Endothelial cell of umbilical vein (primary cell): ENCODE results near the gene SCGB1C1. TPM values are rescaled to one million over a fixed set of nuclear protein-coding genes. Genes with fewer than 3 reads are reported as not detected.

Experiments
- BruUV-seq: library from RNA; stranded (reverse); fragments of 400-500 nt; replicated peaks from 2 replicates; lab custom pipeline; 2021; lab: Mats Ljungman, UMichigan
- CTCF ChIA-PET: fragments of 300-600, 350-600 bp; sonication (Branson Sonifier 250); formaldehyde crosslinking; loops from one replicate; lab custom pipeline; 2021; ENCODE audit warnings: antibody characterized with exemption, inconsistent platforms; lab: Charles Lee
- POLR2A ChIA-PET: fragments of 300-600, 350-600 bp; sonication (Branson Sonifier 250); formaldehyde crosslinking; loops from one replicate; lab custom pipeline; 2021; ENCODE audit warnings: antibody characterized with exemption, inconsistent platforms; lab: Charles Lee
- DNase-seq: peaks from one replicate; pipeline ENCODE4 v3.0.0-alpha.2; 2011; ENCODE audit warnings: low read depth, low spot score
- FAIRE-seq: peaks from 2 replicates; lab custom pipeline; 2011; peaks lifted over from hg19 to GRCh38; lab: Jason Lieb, UNC
- H2AFZ ChIP-seq: 2 replicates; pipeline ENCODE4 v1.6.0; 2012; ENCODE audit warnings: low read depth, low read length, control low read depth, inconsistent platforms
- H3K27ac ChIP-seq: 2 replicates; pipeline ENCODE4 v1.5.1; 2011; ENCODE audit warnings: low read depth, mild to moderate bottlenecking, control low read depth, low read length, moderate library complexity; ENCODE audit not compliant: insufficient read depth
- H3K27me3 ChIP-seq, 2 experiments: 2 replicates each; pipeline versions ENCODE4 v1.6.0 to v1.6.1; 2011; ENCODE audit warnings: low read length in 2 of 2, mixed read lengths in 1 of 2; ENCODE audit not compliant: control insufficient read depth in 2 of 2, insufficient read depth in 2 of 2
- H3K36me3 ChIP-seq, 2 experiments: 2 replicates in 1 of 2; 3 replicates in 1 of 2; pipeline ENCODE4 v1.5.1; 2011; ENCODE audit warnings: low read length in 2 of 2, mild to moderate bottlenecking in 1 of 2, moderate library complexity in 1 of 2; ENCODE audit not compliant: control insufficient read depth in 2 of 2, insufficient read depth in 2 of 2; ENCODE audit errors: extremely low read depth in 1 of 2
- H3K4me1 ChIP-seq: 3 replicates; pipeline ENCODE4 v1.5.1; 2011; ENCODE audit warnings: mild to moderate bottlenecking, low read length; ENCODE audit not compliant: control insufficient read depth, insufficient read depth; ENCODE audit errors: extremely low read depth
- H3K4me2 ChIP-seq: 2 replicates; pipeline ENCODE4 v1.6.1; 2011; ENCODE audit warnings: low read length, control low read depth, mixed read lengths; ENCODE audit not compliant: insufficient read depth
- H3K4me3 ChIP-seq, 3 experiments: fragments of 200-600 bp in 1 of 3; sonication (generic), shearing (Covaris generic) in 1 of 3; replicated peaks in 1 of 3; 2 replicates each; pipeline ENCODE4 v1.5.1; 2011 to 2016; ENCODE audit warnings: control low read depth in 3 of 3, low read length in 3 of 3, mild to moderate bottlenecking in 2 of 3, inconsistent platforms in 1 of 3, low read depth in 1 of 3, moderate library complexity in 1 of 3; ENCODE audit not compliant: insufficient read depth in 1 of 3
- H3K79me2 ChIP-seq: 2 replicates; pipeline ENCODE4 v1.6.0; 2012; ENCODE audit warnings: low read length, inconsistent platforms; ENCODE audit not compliant: control insufficient read depth, insufficient read depth
- H3K9ac ChIP-seq: replicated peaks from 2 replicates; pipeline ENCODE3; 2011; ENCODE audit warnings: low read length, control low read depth; ENCODE audit not compliant: insufficient read depth; ENCODE audit errors: extremely low read depth
- H3K9me1 ChIP-seq: replicated peaks from 3 replicates; pipeline ENCODE4 v1.6.0; 2011; ENCODE audit warnings: mild to moderate bottlenecking, low read length; ENCODE audit not compliant: control insufficient read depth, insufficient read depth; ENCODE audit errors: extremely low read depth
- H3K9me3 ChIP-seq: replicated peaks from 2 replicates; pipeline ENCODE4 v1.5.1; 2012; ENCODE audit warnings: low read length, inconsistent platforms; ENCODE audit not compliant: control insufficient read depth, insufficient read depth
- H4K20me1 ChIP-seq: replicated peaks from 2 replicates; pipeline ENCODE3; 2011; ENCODE audit warnings: mild to moderate bottlenecking, low read length; ENCODE audit not compliant: control insufficient read depth, insufficient read depth; ENCODE audit errors: extremely low read depth
- CTCF ChIP-seq, 2 donors: IDR thresholded peaks; 1 replicate in 1 of 2; 2 replicates in 1 of 2; pipeline ENCODE4 v1.5.1; 2011; ENCODE audit warnings: low read length in 2 of 2, mild to moderate bottlenecking in 2 of 2, moderate library complexity in 2 of 2, control low read depth in 1 of 2, inconsistent platforms in 1 of 2, low read depth in 1 of 2; ENCODE audit not compliant: insufficient read depth in 1 of 2; ENCODE audit errors: extremely low read depth in 1 of 2
- EZH2 ChIP-seq: IDR thresholded peaks from 2 replicates; pipeline ENCODE4 v1.6.1; 2012; ENCODE audit warnings: borderline replicate concordance, low read depth, mild to moderate bottlenecking, moderate library complexity, low read length, inconsistent platforms; ENCODE audit not compliant: severe bottlenecking
- FOS ChIP-seq: IDR thresholded peaks from 2 replicates; pipeline ENCODE4 v1.6.1; 2011; ENCODE audit warnings: mild to moderate bottlenecking, low read length, moderate library complexity, borderline replicate concordance; ENCODE audit not compliant: insufficient read depth
- GATA2 ChIP-seq: IDR thresholded peaks from 2 replicates; pipeline ENCODE4 v1.7.0; 2011; ENCODE audit warnings: low read depth, mild to moderate bottlenecking, moderate library complexity, mixed read lengths, low read length; ENCODE audit not compliant: insufficient read length, insufficient read depth
- JUN ChIP-seq: IDR thresholded peaks from 2 replicates; pipeline ENCODE4 v1.6.1; 2011; ENCODE audit warnings: borderline replicate concordance, low read depth; ENCODE audit not compliant: insufficient read length, insufficient read depth
- MYC ChIP-seq: IDR thresholded peaks from one replicate; pipeline ENCODE4 v1.6.1; 2011; ENCODE audit warnings: mild to moderate bottlenecking, low read depth, low read length
- POLR2A ChIP-seq: IDR thresholded peaks from 2 replicates; pipeline ENCODE4 v1.6.1; 2012; ENCODE audit warnings: low read depth, mild to moderate bottlenecking, control low read depth, low read length
- POLR2AphosphoS5 ChIP-seq: IDR thresholded peaks from 2 replicates; pipeline ENCODE4 v1.6.1; 2012; ENCODE audit warnings: low read depth, mild to moderate bottlenecking, control low read depth, low read length, moderate library complexity; ENCODE audit not compliant: insufficient read depth
- dilution Hi-C: fragments of 300-500 bp; cut with MboI; formaldehyde crosslinking; loops from one replicate; pipeline ENCODE4 v1.15.0; 2019; ENCODE audit warnings: low sequenced_read_pairs; ENCODE audit not compliant: extremely low pct_ligation_motif_present
- intact Hi-C: fragments of 100-400 bp; cut with micrococcal nuclease; formaldehyde crosslinking; loops from one replicate; pipeline ENCODE4 v1.10.0; 2022
- polyA plus RNA-seq, 4 experiments: library from polyadenylated mRNA; depleted of rRNA in 3 of 4; stranded (reverse) in 3 of 4; unstranded in 1 of 4; fragments of >200 nt; gene quantifications; 2 replicates each; pipeline versions ENCODE4 v1.2.1 to v1.2.3, GENCODE V29; 2011 to 2012; ENCODE audit warnings: missing spikeins in 1 of 4
- total RNA-seq: library from RNA; stranded (reverse); gene quantifications from 2 replicates; pipeline ENCODE4 v1.2.3, GENCODE V29; 2021
- TF ChIP-seq, protein P1 (sequence below): IDR thresholded peaks from 2 replicates; pipeline ENCODE4 v1.6.1; 2011; ENCODE audit not compliant: insufficient read depth, insufficient read length

SCGB1C1 gene
- total and polyA plus RNA-seq, 2 donors (not counting 3 experiments of a cell fraction or from before 2014, with no cell fraction given), result not detected

- Histone ChIP-seq H3K36me3 (peaks cover 25 to 37% of the 10 kb centered on the region in 2 experiments), H3K4me2 (no peak overlapping the region), H2AFZ (no peak overlapping the region), H3K9me3 (no peaks in the 10 kb centered on the region), H3K27ac (no peak overlapping the region), H3K4me3 (no peak overlapping the region), H3K4me1 (peaks cover 1% of the 10 kb centered on the region), H3K9me1 (no peaks in the 10 kb centered on the region), H3K79me2 (peaks cover 10% of the 10 kb centered on the region), H3K27me3 (no peaks in the 10 kb centered on the region), H4K20me1 (no peaks in the 10 kb centered on the region), H3K9ac (no peak overlapping the region)
- CTCF ChIA-PET, result interaction anchor here (0.7 to 1.9 kb wide), 3 partner anchors 9 to 304 kb away, joined by 3 to 4 read pairs (median 3); no protein-coding TSS in a partner anchor
- FAIRE-seq (no peak), DNase-seq (no peak)
- dilution Hi-C loops (no loop called here), intact Hi-C loops (no loop called here)
- POLR2A ChIA-PET, result interaction anchor here (0.8 kb wide), 1 partner anchor 8 kb away, joined by 4 read pairs; the partner anchor contains the start of genes BET1L and RIC8A
- BruUV-seq, result no TSS peak
- TF ChIP-seq JUN (no peak), POLR2AphosphoS5 (peak; percentile 20), EZH2 (no peak)
Observed at GRCh38 chr11:215581-216037, 22.7 kb downstream of the SCGB1C1 start.

GRCh38 chr11:216081-216974 is 23.4 kb downstream of the SCGB1C1 start:
- no peaks in the 10 kb centered on the region for H4K20me1 ChIP-seq
- peaks cover 3% of the 10 kb centered on the region for H3K79me2 ChIP-seq
- no peak overlapping the region for H3K4me3 ChIP-seq
- FAIRE-seq, result no peak
- H3K9me3 ChIP-seq, result no peaks in the 10 kb centered on the region
- no TSS peak for BruUV-seq
- ChIA-PET CTCF (interaction anchor here (0.7 to 1.9 kb wide), 4 partner anchors 8 to 303 kb away, joined by 3 to 4 read pairs (median 3); no protein-coding TSS in a partner anchor), POLR2A (interaction anchor here (0.8 to 1.1 kb wide), 1 partner anchor 9 kb away, joined by 4 to 6 read pairs; the partner anchor contains the start of genes BET1L and RIC8A)
- no peak overlapping the region for H3K9ac ChIP-seq
- TF ChIP-seq JUN (no peak), FOS (no peak), MYC (no peak), CTCF (IDR thresholded peaks at IDR 0.05; ENCODE audit: extremely low read depth in 1 of 2, insufficient read depth in 1 of 2, low read depth in 1 of 2, low read length in 2 of 2) (no peak), POLR2A (peak; percentile 18), GATA2 (no peak), POLR2AphosphoS5 (peak; percentile 27), EZH2 (no peak)
- TF ChIP-seq, protein P1, sequence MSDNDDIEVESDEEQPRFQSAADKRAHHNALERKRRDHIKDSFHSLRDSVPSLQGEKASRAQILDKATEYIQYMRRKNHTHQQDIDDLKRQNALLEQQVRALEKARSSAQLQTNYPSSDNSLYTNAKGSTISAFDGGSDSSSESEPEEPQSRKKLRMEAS, result no peak
- intact Hi-C loops (no loop called here), dilution Hi-C loops (no loop called here)
- no peak overlapping the region for H3K4me2 ChIP-seq
- DNase-seq, result no peak
- H3K4me1 ChIP-seq, result no peaks in the 10 kb centered on the region
- no peaks in the 10 kb centered on the region for H3K9me1 ChIP-seq
- H3K27me3 ChIP-seq, result no peaks in the 10 kb centered on the region
- no peak overlapping the region for H2AFZ ChIP-seq
- H3K27ac ChIP-seq, result no peak overlapping the region
- peaks cover 24 to 30% of the 10 kb centered on the region in 2 experiments for H3K36me3 ChIP-seq
